ENCODE data around the gene LRP1B.

The LRP1B gene

GRCh38 chr2:141021611-141022010 is 1109.2 kb downstream of the LRP1B start:
- no peaks in the 10 kb centered on the region for H3K36me3 ChIP-seq (ENCODE audit: control insufficient read depth, low read length)
- H3K27me3 ChIP-seq (ENCODE audit: control insufficient read depth, low read length), result no peaks in the 10 kb centered on the region
- no peak for TF ChIP-seq CTCF (IDR thresholded peaks at IDR 0.05; ENCODE audit: low read depth, low read length, poor library complexity, severe bottlenecking)
- no peak for TF ChIP-seq EZH2phosphoT487 (IDR thresholded peaks at IDR 0.05; ENCODE audit: borderline replicate concordance, low read length)
- H3F3A ChIP-seq (ENCODE audit: control insufficient read depth, insufficient read depth), result no peaks in the 10 kb centered on the region
- no peaks in the 10 kb centered on the region for H3K9me2 ChIP-seq (replicated peaks; ENCODE audit: control insufficient read depth, low read length)
- no peaks in the 10 kb centered on the region for H3K4me1 ChIP-seq (ENCODE audit: control insufficient read depth, low read length)
- H3K4me2 ChIP-seq (ENCODE audit: low read length), result no peak overlapping the region
- no peaks in the 10 kb centered on the region for H3K79me2 ChIP-seq (ENCODE audit: control insufficient read depth, low read length)
- H4K20me1 ChIP-seq (ENCODE audit: control insufficient read depth, insufficient read depth, low read depth, low read length), result no peaks in the 10 kb centered on the region
- no peak overlapping the region for H3K4me3 ChIP-seq (ENCODE audit: low read length)
- H3K9me3 ChIP-seq (ENCODE audit: control insufficient read depth, insufficient read depth, low read length), result no peaks in the 10 kb centered on the region
- H3K27ac ChIP-seq (ENCODE audit: low read depth, low read length), result no peak overlapping the region

GRCh38 chr2:141021109-141021508 is 1109.7 kb downstream of the LRP1B start:
- no peaks in the 10 kb centered on the region for H3K79me2 ChIP-seq (ENCODE audit: control insufficient read depth, low read length)
- TF ChIP-seq CTCF (IDR thresholded peaks at IDR 0.05; ENCODE audit: low read depth, low read length, poor library complexity, severe bottlenecking), result no peak
- no peak for TF ChIP-seq EZH2phosphoT487 (IDR thresholded peaks at IDR 0.05; ENCODE audit: borderline replicate concordance, low read length)
- H3K4me3 ChIP-seq (ENCODE audit: low read length), result no peak overlapping the region
- H3K4me1 ChIP-seq (ENCODE audit: control insufficient read depth, low read length), result no peaks in the 10 kb centered on the region
- no peaks in the 10 kb centered on the region for H3K27me3 ChIP-seq (ENCODE audit: control insufficient read depth, low read length)
- no peaks in the 10 kb centered on the region for H3K9me3 ChIP-seq (ENCODE audit: control insufficient read depth, insufficient read depth, low read length)
- H3F3A ChIP-seq (ENCODE audit: control insufficient read depth, insufficient read depth), result no peaks in the 10 kb centered on the region
- H3K27ac ChIP-seq (ENCODE audit: low read depth, low read length), result no peak overlapping the region
- no peaks in the 10 kb centered on the region for H3K9me2 ChIP-seq (replicated peaks; ENCODE audit: control insufficient read depth, low read length)
- H4K20me1 ChIP-seq (ENCODE audit: control insufficient read depth, insufficient read depth, low read depth, low read length), result no peaks in the 10 kb centered on the region
- no peak overlapping the region for H3K4me2 ChIP-seq (ENCODE audit: low read length)
- H3K36me3 ChIP-seq (ENCODE audit: control insufficient read depth, low read length), result no peaks in the 10 kb centered on the region

GRCh38 chr2:141020346-141020745 is 1110.5 kb downstream of the LRP1B start:
- H3K36me3 ChIP-seq (ENCODE audit: control insufficient read depth, low read length), result no peaks in the 10 kb centered on the region
- no peaks in the 10 kb centered on the region for H4K20me1 ChIP-seq (ENCODE audit: control insufficient read depth, insufficient read depth, low read depth, low read length)
- no peaks in the 10 kb centered on the region for H3K79me2 ChIP-seq (ENCODE audit: control insufficient read depth, low read length)
- TF ChIP-seq CTCF (IDR thresholded peaks at IDR 0.05; ENCODE audit: low read depth, low read length, poor library complexity, severe bottlenecking) (no peak), EZH2phosphoT487 (IDR thresholded peaks at IDR 0.05; ENCODE audit: borderline replicate concordance, low read length) (no peak)
- no peaks in the 10 kb centered on the region for H3K27me3 ChIP-seq (ENCODE audit: control insufficient read depth, low read length)
- no peaks in the 10 kb centered on the region for H3F3A ChIP-seq (ENCODE audit: control insufficient read depth, insufficient read depth)
- no peak overlapping the region for H3K27ac ChIP-seq (ENCODE audit: low read depth, low read length)
- H3K4me3 ChIP-seq (ENCODE audit: low read length), result no peak overlapping the region
- H3K9me3 ChIP-seq (ENCODE audit: control insufficient read depth, insufficient read depth, low read length), result no peaks in the 10 kb centered on the region
- H3K9me2 ChIP-seq (replicated peaks; ENCODE audit: control insufficient read depth, low read length), result no peaks in the 10 kb centered on the region
- no peak overlapping the region for H3K4me2 ChIP-seq (ENCODE audit: low read length)
- no peaks in the 10 kb centered on the region for H3K4me1 ChIP-seq (ENCODE audit: control insufficient read depth, low read length)
